Liver (tissue), 9 donors: Measurements from ENCODE around the gene DLEC1. TPM values are rescaled to one million over a fixed set of nuclear protein-coding genes. Genes with fewer than 3 reads are reported as not detected.

ENCODE experiments used
- DNase-seq: peaks from one replicate; pipeline ENCODE4 v3.0.0-alpha.2; 2017; ENCODE audit warnings: low spot score
- H3K27ac ChIP-seq, 2 donors: one replicate each; pipeline ENCODE4 v1.7.0; 2013; ENCODE audit warnings: inconsistent platforms in 2 of 2, low read length in 2 of 2, control low read depth in 1 of 2, low read depth in 1 of 2, mild to moderate bottlenecking in 1 of 2
- H3K27me3 ChIP-seq, 4 donors: one replicate each; pipeline versions ENCODE4 v1.6.1 to v1.7.0; 2013; ENCODE audit warnings: low read length in 3 of 4, inconsistent platforms in 1 of 4, mild to moderate bottlenecking in 1 of 4, moderate library complexity in 1 of 4; ENCODE audit not compliant: control insufficient read depth in 4 of 4, insufficient read depth in 4 of 4
- H3K36me3 ChIP-seq, 4 donors: one replicate each; pipeline versions ENCODE4 v1.6.1 to v1.7.0; 2013; ENCODE audit warnings: low read length in 3 of 4, mild to moderate bottlenecking in 3 of 4, low read depth in 1 of 4, moderate library complexity in 1 of 4; ENCODE audit not compliant: control insufficient read depth in 4 of 4, insufficient read depth in 3 of 4
- H3K4me1 ChIP-seq, 4 donors: one replicate each; pipeline versions ENCODE4 v1.6.1 to v1.7.0; 2013; ENCODE audit warnings: low read length in 3 of 4, mild to moderate bottlenecking in 3 of 4, moderate library complexity in 1 of 4; ENCODE audit not compliant: control insufficient read depth in 4 of 4, insufficient read depth in 4 of 4
- H3K4me3 ChIP-seq, 3 donors: one replicate each; pipeline versions ENCODE4 v1.6.1 to v1.7.0; 2013; ENCODE audit warnings: low read length in 3 of 3, control low read depth in 1 of 3, low read depth in 1 of 3, mild to moderate bottlenecking in 1 of 3
- H3K9ac ChIP-seq, 2 donors: one replicate each; pipeline ENCODE4 v1.7.0; 2013; ENCODE audit warnings: low read length in 2 of 2, mild to moderate bottlenecking in 2 of 2, moderate library complexity in 2 of 2, control low read depth in 1 of 2, low read depth in 1 of 2
- H3K9me3 ChIP-seq, 4 donors: one replicate each; pipeline versions ENCODE4 v1.6.1 to v1.7.0; 2013; ENCODE audit warnings: low read length in 3 of 4; ENCODE audit not compliant: control insufficient read depth in 4 of 4
- ATF3 ChIP-seq: IDR thresholded peaks from 2 replicates; pipeline ENCODE4 v1.6.1; 2016; ENCODE audit warnings: antibody characterized with exemption
- CTCF ChIP-seq: fragments of 150-350 bp; IDR thresholded peaks from 2 replicates; pipeline ENCODE4 v1.5.1; 2017; ENCODE audit warnings: improper control_type of control experiment, low read depth, low read length; ENCODE audit not compliant: missing input control
- EGR1 ChIP-seq, 2 donors: IDR thresholded peaks; 2 replicates each; pipeline ENCODE4 v1.6.1; 2016 to 2018; ENCODE audit warnings: antibody characterized with exemption in 2 of 2, low read depth in 2 of 2
- FOXA1 ChIP-seq: IDR thresholded peaks from 2 replicates; pipeline ENCODE4 v1.6.1; 2016; ENCODE audit warnings: antibody characterized with exemption
- FOXA2 ChIP-seq: IDR thresholded peaks from 2 replicates; pipeline ENCODE4 v1.6.1; 2016; ENCODE audit warnings: antibody characterized with exemption
- GABPA ChIP-seq, 2 donors: IDR thresholded peaks in 1 of 2; conservative IDR thresholded peaks in 1 of 2; 2 replicates each; pipeline ENCODE4 v1.6.1; 2016; ENCODE audit warnings: antibody characterized with exemption in 2 of 2, mild to moderate bottlenecking in 1 of 2, moderate library complexity in 1 of 2
- HNF4A ChIP-seq, 2 donors: conservative IDR thresholded peaks; 2 replicates each; pipeline ENCODE4 v1.6.1; 2016; ENCODE audit warnings: antibody characterized with exemption in 2 of 2, mild to moderate bottlenecking in 2 of 2
- HNF4G ChIP-seq: IDR thresholded peaks from 2 replicates; pipeline ENCODE4 v1.6.1; 2016; ENCODE audit warnings: antibody characterized with exemption
- JUND ChIP-seq, 2 donors: IDR thresholded peaks; 2 replicates each; pipeline ENCODE4 v1.6.1; 2016; ENCODE audit warnings: antibody characterized with exemption in 2 of 2
- MAX ChIP-seq: IDR thresholded peaks from 2 replicates; pipeline ENCODE4 v1.6.1; 2016; ENCODE audit warnings: antibody characterized with exemption
- NR2F2 ChIP-seq: IDR thresholded peaks from 2 replicates; pipeline ENCODE4 v1.6.1; 2016; ENCODE audit warnings: antibody characterized with exemption
- RAD21 ChIP-seq, 2 donors: IDR thresholded peaks; 2 replicates each; pipeline ENCODE4 v1.6.1; 2016; ENCODE audit warnings: antibody characterized with exemption in 2 of 2, mild to moderate bottlenecking in 2 of 2
- REST ChIP-seq: IDR thresholded peaks from 2 replicates; pipeline ENCODE4 v1.6.1; 2016; ENCODE audit warnings: antibody characterized with exemption, mild to moderate bottlenecking
- RXRA ChIP-seq, 2 donors: IDR thresholded peaks; 2 replicates each; pipeline ENCODE4 v1.6.1; 2017 to 2018; ENCODE audit warnings: antibody characterized with exemption in 2 of 2, mild to moderate bottlenecking in 1 of 2
- SP1 ChIP-seq: IDR thresholded peaks from 2 replicates; pipeline ENCODE4 v1.6.1; 2018; ENCODE audit warnings: antibody characterized with exemption, mild to moderate bottlenecking
- TAF1 ChIP-seq: conservative IDR thresholded peaks from 2 replicates; pipeline ENCODE4 v1.6.1; 2016; ENCODE audit warnings: antibody characterized with exemption, mild to moderate bottlenecking
- YY1 ChIP-seq: IDR thresholded peaks from 2 replicates; pipeline ENCODE4 v1.6.1; 2016; ENCODE audit warnings: antibody characterized with exemption, mild to moderate bottlenecking
- ZBTB33 ChIP-seq: IDR thresholded peaks from 2 replicates; pipeline ENCODE4 v1.6.1; 2016; ENCODE audit warnings: antibody characterized with exemption
- WGBS: extraction: QIAGEN DNeasy Blood & Tissue Kit; methylation state at CpG from one replicate; pipeline ENCODE4 v1.1.7; 2013; 5-methylcytosine and 5-hydroxymethylcytosine counted together
- polyA plus RNA-seq, 2 donors: library from polyadenylated mRNA; stranded (reverse) in 1 of 2; unstranded in 1 of 2; fragments of 200-250 nt in 1 of 2; fragments of >200 nt in 1 of 2; fragmentation: Nextera tagmentation in 1 of 2; extraction: Ambion mirVana in 1 of 2; gene quantifications; one replicate each; pipeline versions ENCODE4 v1.2.1 to v1.2.3, GENCODE V29; 2013 to 2015
- total RNA-seq, 2 donors: library from RNA; depleted of rRNA; stranded (reverse); fragments of >200 nt; gene quantifications; one replicate each; pipeline ENCODE4 v1.2.3, GENCODE V29; 2014
- donor health status: healthy.
- donor health status: healthy.
- donor health status: healthy.
- donor health status: healthy.
- donor health status: healthy.

DLEC1 gene
- total and polyA plus RNA-seq, 4 donors, result 0.09 to 0.63 (median 0.30) TPM

GRCh38 chr3:38167591-38167990, 128.6 kb downstream of the DLEC1 start (continued):
- no peak for TF ChIP-seq ZBTB33
- TF ChIP-seq ATF3, result no peak
- no peak for TF ChIP-seq HNF4A (conservative IDR thresholded peaks at IDR 0.05)
- TF ChIP-seq SP1, result no peak
- no peak for TF ChIP-seq RXRA (IDR thresholded peaks at IDR 0.05)
- no peak for TF ChIP-seq JUND (IDR thresholded peaks at IDR 0.05)
- no peak for TF ChIP-seq HNF4G

GRCh38 chr3:38168151-38169026, 129.4 kb downstream of the DLEC1 start:
- no peak for DNase-seq
- no peak for TF ChIP-seq GABPA (IDR thresholded peaks at IDR 0.05 in 1 of 2, conservative IDR thresholded peaks at IDR 0.05 in 1 of 2)
- no peak for TF ChIP-seq FOXA1
- no peak for TF ChIP-seq RXRA (IDR thresholded peaks at IDR 0.05)
- no peak for TF ChIP-seq EGR1 (IDR thresholded peaks at IDR 0.05; ENCODE audit: low read depth in 2 of 2)
- no peak for TF ChIP-seq MAX
- TF ChIP-seq SP1, result no peak
- no peak for TF ChIP-seq YY1
- no peak for TF ChIP-seq NR2F2
- no peak for TF ChIP-seq REST
- TF ChIP-seq FOXA2, result no peak
- no peak for TF ChIP-seq ATF3
- TF ChIP-seq HNF4G, result no peak
- TF ChIP-seq CTCF, result no peak
- TF ChIP-seq HNF4A (conservative IDR thresholded peaks at IDR 0.05), result no peak
- no peak for TF ChIP-seq RAD21 (IDR thresholded peaks at IDR 0.05)
- no peak for TF ChIP-seq TAF1
- whole genome bisulfite sequencing, result 97% methylated on average over 4 of the region's 4 CpGs
- no peaks in the 10 kb centered on the region for H3K9me3 ChIP-seq
- peaks cover 2 to 16% (median 10%) of the 10 kb centered on the region in 4 donors for H3K4me1 ChIP-seq
- no peaks in the 10 kb centered on the region for H3K36me3 ChIP-seq
- no peak overlapping the region for H3K9ac ChIP-seq
- H3K27me3 ChIP-seq, result no peaks in the 10 kb centered on the region
- H3K27ac ChIP-seq, result no peak overlapping the region
- H3K4me3 ChIP-seq, result no peak overlapping the region
